Tibial nerve (tissue), 3 donors: ENCODE results near the gene EYA2.

Experiments used
- EP300 ChIP-seq, 2 donors: sonication (generic); formaldehyde crosslinking; IDR thresholded peaks; one replicate each; pipeline ENCODE4 v1.6.1; 2017; ENCODE audit warnings: antibody characterized with exemption in 2 of 2, mild to moderate bottlenecking in 1 of 2
- POLR2A ChIP-seq, 2 donors: fragments of 450-650 bp; IDR thresholded peaks; one replicate each; pipeline ENCODE4 v1.6.1; 2017; ENCODE audit warnings: antibody characterized with exemption in 2 of 2, mild to moderate bottlenecking in 2 of 2, moderate library complexity in 2 of 2

- TF ChIP-seq POLR2A (IDR thresholded peaks at IDR 0.05) (no peak), EP300 (IDR thresholded peaks at IDR 0.05) (no peak)
These were observed 101.0 kb downstream of the EYA2 start for GRCh38 chr20:46995561-46996142.
